Cardiac muscle cell (in vitro differentiated cells and primary cell): ENCODE data around the gene CTSE. TPM values are rescaled to one million over a fixed set of nuclear protein-coding genes. Genes with fewer than 3 reads are reported as not detected.

ENCODE experiments used
- DNase-seq, 2 donors: peaks; one replicate each; pipeline versions ENCODE4 v3.0.0 to v3.0.0-alpha.2; 2010 to 2017; ENCODE audit warnings: low read depth in 1 of 2, low spot score in 1 of 2
- H3K27ac ChIP-seq: fragments of 200-600 bp; sonication (generic); 2 replicates; pipeline ENCODE4 v1.5.1; 2016
- H3K27me3 ChIP-seq: fragments of 200-600 bp; sonication (generic); 2 replicates; pipeline ENCODE4 v1.6.0; 2016; ENCODE audit warnings: control low read depth
- H3K36me3 ChIP-seq: fragments of 200-600 bp; sonication (generic); 2 replicates; pipeline ENCODE4 v1.5.1; 2016; ENCODE audit warnings: control low read depth
- H3K4me1 ChIP-seq: fragments of 200-600 bp; sonication (generic); 2 replicates; pipeline ENCODE4 v1.8.1; 2017; ENCODE audit warnings: low read depth, mild to moderate bottlenecking, mixed run types
- H3K4me3 ChIP-seq: fragments of 200-600 bp; sonication (generic); 2 replicates; pipeline ENCODE4 v1.5.1; 2016; ENCODE audit warnings: mild to moderate bottlenecking
- H3K9me3 ChIP-seq: fragments of 200-600 bp; sonication (generic); 2 replicates; pipeline ENCODE4 v1.5.1; 2017; ENCODE audit warnings: low read depth, mild to moderate bottlenecking, control low read depth
- CTCF ChIP-seq: IDR thresholded peaks from 2 replicates; pipeline ENCODE4 v1.5.1; 2012; ENCODE audit warnings: low read depth, mild to moderate bottlenecking, low read length
- polyA plus RNA-seq: library from polyadenylated mRNA; unstranded; fragments of >200 nt; fragmentation: Nextera tagmentation; extraction: Ambion mirVana; gene quantifications from 2 replicates; pipeline ENCODE4 v1.2.1, GENCODE V29; 2016
- total RNA-seq: library from RNA; depleted of rRNA; stranded (reverse); fragments of >200 nt; gene quantifications from 2 replicates; pipeline ENCODE4 v1.2.3, GENCODE V29; 2016

Gene CTSE
- total and polyA plus RNA-seq, 2 experiments from 2014 or later: not detected

GRCh38 chr1:206014601-206015000, 9.1 kb downstream of the CTSE start:
- Histone ChIP-seq H3K9me3 (no peaks in the 10 kb centered on the region), H3K27ac (no peak overlapping the region), H3K36me3 (no peaks in the 10 kb centered on the region), H3K4me1 (peaks cover 6% of the 10 kb centered on the region), H3K4me3 (no peak overlapping the region), H3K27me3 (no peaks in the 10 kb centered on the region)
- TF ChIP-seq CTCF: no peak
- no peak for DNase-seq

GRCh38 chr1:206013026-206013795, 10.5 kb downstream of the CTSE start:
- no peaks in the 10 kb centered on the region for H3K27me3 ChIP-seq
- DNase-seq: no peak
- no peak overlapping the region for H3K4me3 ChIP-seq
- no peak overlapping the region for H3K27ac ChIP-seq
- no peak for TF ChIP-seq CTCF
- H3K36me3 ChIP-seq: no peaks in the 10 kb centered on the region
- H3K4me1 ChIP-seq: peaks cover 6% of the 10 kb centered on the region
- H3K9me3 ChIP-seq: no peaks in the 10 kb centered on the region

GRCh38 chr1:206012086-206012859, 11.4 kb downstream of the CTSE start:
- Histone ChIP-seq H3K9me3 (no peaks in the 10 kb centered on the region), H3K4me1 (peaks cover 6% of the 10 kb centered on the region), H3K27ac (no peak overlapping the region), H3K27me3 (no peaks in the 10 kb centered on the region), H3K4me3 (no peak overlapping the region), H3K36me3 (no peaks in the 10 kb centered on the region)
- peak in 1 of 2 donors; percentile 45 for DNase-seq
- no peak for TF ChIP-seq CTCF

GRCh38 chr1:206011057-206011456, 12.6 kb downstream of the CTSE start:
- no peak for TF ChIP-seq CTCF
- DNase-seq: no peak

GRCh38 chr1:206010060-206010459, 13.6 kb downstream of the CTSE start:
- H3K27ac ChIP-seq: peak overlapping the region; percentile 15
- DNase-seq: peak in 1 of 2 donors; percentile 57
- TF ChIP-seq CTCF: no peak

More at GRCh38 chr1:206011057-206011456, 12.6 kb downstream of the CTSE start:
- Histone ChIP-seq H3K9me3 (no peaks in the 10 kb centered on the region), H3K27ac (no peak overlapping the region), H3K36me3 (no peaks in the 10 kb centered on the region), H3K4me1 (peaks cover 6% of the 10 kb centered on the region), H3K27me3 (no peaks in the 10 kb centered on the region), H3K4me3 (no peak overlapping the region)

More at GRCh38 chr1:206010060-206010459, 13.6 kb downstream of the CTSE start:
- Histone ChIP-seq H3K4me1 (peaks cover 9% of the 10 kb centered on the region), H3K27me3 (no peaks in the 10 kb centered on the region), H3K9me3 (no peaks in the 10 kb centered on the region), H3K36me3 (no peaks in the 10 kb centered on the region), H3K4me3 (no peak overlapping the region)
